NCI-H187 treated with DMSO at 0.1 percent for 48 hours (cell line): ENCODE data around the gene DGKZ.

ENCODE experiments used
- DNase-seq: peaks from one replicate; lab custom pipeline; 2025; lab: John Stamatoyannopoulos, UW

Gene DGKZ

DNA sequence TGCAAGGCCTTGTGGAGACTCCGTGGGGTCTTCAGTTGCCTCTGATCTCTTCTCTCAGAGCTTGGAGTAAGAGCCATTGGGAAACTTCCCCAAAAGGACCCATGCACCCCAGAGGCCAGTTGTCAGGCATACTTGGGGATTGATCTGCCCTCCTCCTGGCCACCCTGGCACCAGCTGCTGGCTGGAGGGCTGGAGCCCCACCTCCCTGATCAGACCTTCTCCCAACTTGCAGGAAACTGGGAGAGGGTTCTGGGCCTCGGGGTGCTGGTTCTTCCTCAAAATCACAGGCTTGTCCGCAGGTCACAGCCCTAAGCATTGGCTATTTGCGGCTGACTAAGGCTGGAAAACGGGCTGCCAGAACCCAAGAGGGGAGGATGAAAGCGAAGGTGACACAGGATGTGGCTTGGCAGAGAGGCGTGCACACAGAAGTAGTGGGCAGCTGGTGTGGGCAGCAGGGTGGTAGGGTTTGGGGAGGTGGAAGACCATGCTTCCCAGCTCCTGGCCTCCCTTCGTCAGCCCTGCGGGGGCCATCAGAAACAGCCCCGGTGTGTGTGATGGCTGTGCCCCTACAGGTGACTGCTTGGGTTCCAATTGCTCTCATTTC, 1.3 kb upstream of the DGKZ start:
- DNase-seq: no peak

DNA sequence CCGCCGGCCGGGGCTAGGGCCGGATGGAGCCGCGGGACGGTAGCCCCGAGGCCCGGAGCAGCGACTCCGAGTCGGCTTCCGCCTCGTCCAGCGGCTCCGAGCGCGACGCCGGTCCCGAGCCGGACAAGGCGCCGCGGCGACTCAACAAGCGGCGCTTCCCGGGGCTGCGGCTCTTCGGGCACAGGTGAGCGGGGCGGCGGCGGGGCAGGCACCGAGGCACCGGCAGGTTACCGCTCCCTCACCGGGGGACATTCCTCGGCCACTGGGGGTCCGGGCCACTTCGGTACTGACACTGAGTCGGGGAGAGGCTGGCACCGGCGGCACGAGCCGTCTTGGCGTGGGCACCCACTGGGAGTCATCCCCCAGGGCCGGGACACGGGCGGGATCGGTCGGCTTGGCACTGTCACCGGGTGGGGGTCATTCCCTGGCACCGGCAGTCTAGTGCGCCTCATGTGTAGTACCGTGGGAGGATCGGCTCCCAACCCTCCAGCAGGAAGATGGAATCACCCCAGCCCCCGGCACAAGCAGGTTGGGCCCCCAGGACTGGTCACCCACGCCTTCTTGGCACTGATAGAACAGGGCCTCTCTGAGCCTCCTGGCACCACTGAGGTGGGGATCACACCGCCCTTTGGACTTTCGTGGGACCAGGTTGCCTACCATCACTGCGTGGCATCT, 511 bp downstream of the DGKZ start:
- DNase-seq: no peak

DNA sequence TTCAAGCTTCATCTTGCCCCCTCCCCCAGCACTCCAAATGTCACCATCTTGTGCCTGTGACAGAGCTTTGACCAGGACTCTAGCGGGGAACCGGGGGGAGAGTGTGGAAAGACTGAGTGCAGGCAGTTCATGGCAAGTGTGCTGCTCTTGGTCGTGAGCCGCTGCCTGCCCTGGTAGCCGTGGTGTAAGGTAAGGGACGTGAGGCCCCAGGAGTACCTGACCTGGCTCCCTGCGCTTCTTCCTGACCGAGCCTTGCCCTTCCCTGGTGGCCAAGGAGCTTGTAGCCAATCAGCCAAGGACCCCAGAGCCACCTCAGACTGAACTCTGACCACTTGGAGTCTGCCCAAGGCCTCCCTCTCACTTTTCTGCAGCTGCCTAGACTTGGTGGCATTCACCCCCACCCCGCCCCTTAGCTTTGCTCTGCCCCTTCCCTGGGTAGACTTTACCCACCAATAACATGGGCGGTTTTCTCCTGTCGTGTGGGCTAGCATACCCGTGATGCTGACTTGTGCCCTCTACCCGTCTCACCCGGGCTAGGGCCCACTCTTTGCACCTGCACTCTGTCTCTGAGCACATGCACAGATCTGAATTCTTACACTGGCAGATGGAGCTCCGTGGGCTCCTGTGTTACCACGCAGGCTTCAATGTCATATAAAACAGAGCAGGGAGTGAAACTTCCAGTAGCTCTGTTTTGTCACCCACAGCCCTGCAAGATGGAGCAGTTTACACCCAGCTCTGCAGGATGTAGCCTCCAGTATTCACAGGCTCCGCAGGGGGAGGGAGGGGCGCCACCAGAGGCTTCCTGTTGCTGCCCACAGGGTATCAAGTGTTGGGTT, 1.5 kb downstream of the DGKZ start:
- DNase-seq: no peak

DNA sequence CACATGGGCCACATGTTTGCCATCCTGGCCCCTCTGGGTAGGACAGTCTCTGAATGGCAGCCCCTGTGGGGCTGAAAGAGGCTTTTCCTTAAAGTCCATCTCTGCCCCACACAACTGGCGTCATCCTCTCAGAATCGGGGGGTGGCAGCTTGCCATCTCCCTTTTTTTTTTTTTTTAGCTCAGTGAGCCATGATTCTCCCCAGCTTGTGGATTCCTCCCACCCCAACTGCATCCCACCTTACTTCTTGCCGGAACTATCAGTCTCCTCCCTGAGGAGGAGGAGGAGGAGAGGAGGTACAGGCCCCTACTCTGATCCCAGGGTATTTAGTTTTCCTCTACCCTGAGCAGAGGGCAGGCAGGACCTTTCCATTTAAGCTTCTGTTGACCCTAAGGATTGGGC, 3.4 kb downstream of the DGKZ start:
- no peak for DNase-seq

DNA sequence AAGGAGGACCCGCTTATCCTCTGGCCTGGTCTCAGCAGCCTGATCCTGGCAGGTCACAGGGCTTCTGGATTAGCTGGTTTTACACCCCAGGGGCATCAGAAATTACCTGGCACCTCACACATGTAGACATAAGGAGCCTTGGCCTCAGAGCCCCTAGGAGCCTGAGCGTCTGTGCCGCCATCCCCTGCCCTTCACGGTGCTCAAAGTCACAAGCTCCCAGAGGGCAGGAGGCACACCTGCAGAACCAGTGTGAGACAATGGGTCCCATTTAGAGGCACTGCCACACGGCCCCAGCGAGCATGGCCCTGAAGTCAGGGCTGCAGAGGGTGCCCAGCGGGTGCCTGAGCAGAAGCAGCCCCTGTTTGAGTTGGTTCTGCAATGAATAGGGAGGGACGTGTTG, 3.9 kb downstream of the DGKZ start:
- DNase-seq: no peak

DNA sequence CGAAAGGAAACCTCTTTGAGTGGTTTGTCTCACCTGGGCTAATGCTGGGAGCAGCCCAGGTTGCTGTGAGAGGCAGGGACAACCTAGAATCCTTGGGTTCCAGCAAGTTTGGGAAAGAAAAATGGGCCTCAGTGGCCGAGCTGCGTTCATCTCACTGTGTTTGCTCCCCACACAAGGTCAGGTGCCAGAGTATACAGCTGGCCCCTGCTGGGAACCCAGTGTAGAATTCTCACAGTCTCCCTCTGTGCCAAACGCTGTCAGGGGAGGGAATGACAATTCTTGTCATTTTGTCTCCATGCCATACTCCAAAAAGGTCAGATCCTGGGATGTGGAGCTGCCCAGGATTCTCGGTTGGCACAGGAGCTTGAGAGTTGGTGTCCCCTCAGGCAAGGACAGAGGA, 4.3 kb downstream of the DGKZ start:
- no peak for DNase-seq

DNA sequence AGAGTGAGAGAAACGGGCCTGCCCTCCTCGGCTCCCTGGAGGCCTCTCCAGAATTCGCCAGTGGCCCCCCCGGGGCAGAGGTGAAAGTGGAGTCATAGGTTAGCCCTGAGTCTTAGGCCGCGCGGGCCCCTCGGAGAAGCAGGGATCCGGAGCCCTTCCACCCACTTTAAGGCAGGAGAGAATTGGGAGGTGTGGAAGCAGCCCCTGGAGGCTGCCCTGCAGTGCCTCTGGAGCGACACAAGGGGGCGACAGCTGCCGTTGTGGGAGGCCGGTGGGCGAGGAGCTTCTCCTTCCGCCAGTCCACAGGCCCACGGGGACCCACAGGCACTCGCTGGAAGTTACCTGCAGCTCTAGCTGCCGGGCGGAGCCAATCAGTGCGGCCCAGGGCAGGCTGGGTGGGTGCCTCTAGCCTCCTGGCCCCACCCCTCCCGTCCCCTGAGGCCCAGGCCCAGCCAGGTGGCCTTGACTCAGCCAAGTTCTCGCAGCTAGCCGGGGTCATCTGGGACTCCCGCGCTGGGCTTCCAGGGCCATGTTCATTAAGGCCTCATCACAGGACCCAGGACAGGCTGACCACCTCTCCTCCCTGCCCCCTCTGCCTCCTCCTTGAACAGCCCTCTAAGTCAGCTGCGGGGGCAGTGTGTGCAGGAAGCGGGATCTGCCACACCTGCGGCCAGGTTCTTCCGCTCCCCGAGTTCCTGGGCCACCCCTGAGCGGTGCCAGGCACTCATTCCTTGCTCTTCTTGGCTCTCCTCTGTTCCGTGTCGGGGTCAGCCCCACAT, 5.0 kb downstream of the DGKZ start:
- DNase-seq: no peak

DNA sequence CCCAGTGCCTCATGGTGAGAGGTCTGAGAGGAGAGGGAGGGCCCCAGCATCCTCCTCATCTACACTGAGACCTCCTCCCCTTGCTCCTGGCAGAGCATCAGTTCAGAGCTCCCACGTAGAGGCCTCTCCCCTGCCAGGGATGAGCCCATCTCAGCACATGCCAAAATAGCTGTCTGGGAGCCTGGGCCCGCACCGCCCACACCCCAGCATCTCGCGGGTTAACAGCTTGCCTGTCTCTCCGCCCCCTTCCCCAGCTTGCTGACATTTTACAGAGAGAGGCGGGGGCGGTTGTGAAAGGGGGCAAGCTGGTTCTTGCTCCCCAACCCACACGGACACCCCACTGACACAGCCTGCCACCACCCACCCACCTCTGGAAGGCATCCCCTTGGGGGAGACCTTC, 6.4 kb downstream of the DGKZ start:
- DNase-seq: no peak

DNA sequence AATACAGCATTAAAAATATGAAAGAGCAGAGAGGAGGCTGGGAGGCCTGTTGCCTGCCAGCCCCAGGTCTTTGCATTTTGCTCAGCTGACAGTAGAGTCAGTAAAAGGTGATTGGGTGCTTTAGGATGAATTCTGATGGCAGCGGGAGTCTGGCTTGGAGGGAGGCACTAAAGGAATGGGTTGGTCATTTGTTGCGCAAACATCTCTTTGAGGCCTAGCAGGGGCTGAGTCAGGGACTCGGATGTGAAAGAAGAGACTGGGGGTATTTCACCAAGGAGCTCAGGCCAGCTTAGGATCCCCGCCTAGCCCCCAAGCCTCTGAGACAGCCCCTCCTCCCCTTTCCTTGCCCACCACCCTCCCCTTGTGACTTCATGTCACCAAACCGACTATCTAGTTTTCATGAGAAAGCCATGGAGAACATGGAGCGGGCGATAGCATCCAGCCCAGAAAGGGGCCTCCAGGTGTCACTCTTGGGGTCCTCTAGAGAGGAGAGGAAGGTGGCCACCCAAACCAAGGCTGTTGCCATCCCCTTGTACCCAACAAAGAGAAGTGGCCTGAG, 9.7 kb downstream of the DGKZ start:
- DNase-seq: no peak

DNA sequence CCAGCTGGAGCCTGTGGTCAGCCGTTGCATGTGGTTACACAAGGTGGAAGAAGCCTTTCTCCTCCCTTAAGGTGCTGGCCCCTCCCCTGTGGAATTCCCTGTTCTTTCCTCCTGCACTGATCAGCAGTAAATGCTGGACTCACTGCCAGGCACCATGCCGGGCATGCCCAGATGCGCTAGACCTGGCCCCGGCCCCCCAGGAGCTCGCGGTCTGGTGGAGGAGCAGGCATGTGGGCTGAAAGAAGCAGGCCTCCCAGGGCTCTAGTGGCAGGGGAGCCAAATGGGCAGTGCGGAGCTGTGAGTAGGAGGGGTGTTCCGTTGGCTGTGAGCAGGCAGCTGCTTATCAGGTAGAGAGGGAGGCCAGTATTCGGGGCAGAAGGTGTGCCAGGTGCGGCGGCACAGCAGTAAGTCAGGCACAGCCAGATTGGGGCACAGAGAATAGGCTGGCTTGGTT, 10.2 kb downstream of the DGKZ start:
- no peak for DNase-seq

DNA sequence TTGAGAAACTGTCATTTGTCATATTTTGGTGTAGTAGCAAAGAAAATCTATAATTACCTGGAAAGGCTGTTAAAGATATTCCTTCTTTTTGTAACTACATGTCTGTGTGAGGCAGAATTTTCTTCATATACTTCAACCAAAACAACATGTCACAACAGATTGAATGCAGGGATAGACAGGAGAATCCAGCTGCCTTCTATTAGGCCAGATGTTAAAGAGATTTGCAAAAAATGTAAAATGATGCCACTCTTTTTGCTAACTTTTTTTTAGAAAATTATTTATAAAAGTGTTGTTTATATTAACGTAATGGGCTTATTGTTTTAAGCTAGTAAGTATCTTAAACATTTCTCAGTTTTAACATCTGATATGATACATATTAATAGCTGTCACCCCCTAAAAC, 12.7 kb downstream of the DGKZ start:
- no peak for DNase-seq

DNA sequence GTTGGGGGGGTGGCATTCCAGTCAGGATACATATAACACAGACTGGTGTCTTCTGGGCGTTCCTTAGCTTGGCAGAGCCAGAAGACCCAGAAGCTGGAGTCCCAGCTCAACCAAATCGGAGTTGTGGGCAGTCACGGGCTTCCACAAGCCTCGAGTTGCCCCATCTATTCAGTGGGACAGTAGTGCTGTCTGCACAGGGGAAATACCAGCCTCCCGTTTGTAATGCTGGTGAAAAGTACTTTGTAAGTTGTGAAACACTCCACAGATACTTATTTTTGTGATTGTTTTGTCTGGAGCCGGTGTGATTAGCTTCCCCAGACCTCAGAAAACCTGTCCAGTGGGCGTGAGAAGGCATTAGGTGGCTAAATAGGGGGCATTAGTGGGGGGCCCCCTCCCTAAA, 13.6 kb downstream of the DGKZ start:
- no peak for DNase-seq

DNA sequence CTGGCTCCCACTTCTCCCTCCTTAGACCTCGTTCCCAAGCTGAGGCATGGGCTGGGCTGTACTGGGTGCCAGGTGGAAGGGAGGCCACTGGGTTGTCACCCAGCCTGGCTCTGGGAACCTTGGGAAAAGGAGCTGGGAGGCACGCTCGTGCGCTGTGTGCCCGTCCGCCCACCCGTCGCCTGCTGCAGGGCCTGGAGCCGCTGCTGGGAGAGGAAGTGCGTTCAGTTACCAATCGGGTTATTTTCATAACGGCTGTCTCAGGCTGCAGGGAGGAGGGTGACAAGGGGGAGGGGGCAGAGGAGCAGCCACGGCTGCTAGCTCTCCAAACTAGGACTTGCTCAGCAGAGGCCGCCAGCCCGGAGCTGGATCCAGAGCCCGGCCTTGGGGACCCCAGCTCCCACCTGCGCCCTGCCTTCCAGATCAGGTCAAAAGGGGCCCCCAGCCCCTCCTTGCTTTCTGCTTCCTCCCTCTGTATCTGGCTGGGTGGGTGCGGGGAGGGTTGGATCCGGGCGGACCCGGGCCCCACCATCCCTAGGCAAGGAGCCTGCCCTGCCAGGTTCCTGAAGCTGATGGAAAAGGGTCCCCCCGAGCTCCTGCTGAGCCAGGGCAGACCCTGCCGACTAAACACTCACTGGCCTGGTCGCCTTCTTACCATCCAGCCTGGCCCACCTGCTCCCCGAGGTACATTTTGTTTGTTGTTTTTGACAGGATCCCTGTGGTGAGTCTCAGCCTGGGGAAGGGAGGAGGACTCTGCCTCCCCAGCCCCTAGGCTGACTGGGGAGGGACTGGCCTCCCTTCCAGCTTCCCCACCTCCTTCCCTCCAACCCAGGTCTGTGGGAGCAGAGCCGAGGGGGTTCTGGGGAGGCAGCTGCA, 14.3 kb downstream of the DGKZ start:
- no peak for DNase-seq

DNA sequence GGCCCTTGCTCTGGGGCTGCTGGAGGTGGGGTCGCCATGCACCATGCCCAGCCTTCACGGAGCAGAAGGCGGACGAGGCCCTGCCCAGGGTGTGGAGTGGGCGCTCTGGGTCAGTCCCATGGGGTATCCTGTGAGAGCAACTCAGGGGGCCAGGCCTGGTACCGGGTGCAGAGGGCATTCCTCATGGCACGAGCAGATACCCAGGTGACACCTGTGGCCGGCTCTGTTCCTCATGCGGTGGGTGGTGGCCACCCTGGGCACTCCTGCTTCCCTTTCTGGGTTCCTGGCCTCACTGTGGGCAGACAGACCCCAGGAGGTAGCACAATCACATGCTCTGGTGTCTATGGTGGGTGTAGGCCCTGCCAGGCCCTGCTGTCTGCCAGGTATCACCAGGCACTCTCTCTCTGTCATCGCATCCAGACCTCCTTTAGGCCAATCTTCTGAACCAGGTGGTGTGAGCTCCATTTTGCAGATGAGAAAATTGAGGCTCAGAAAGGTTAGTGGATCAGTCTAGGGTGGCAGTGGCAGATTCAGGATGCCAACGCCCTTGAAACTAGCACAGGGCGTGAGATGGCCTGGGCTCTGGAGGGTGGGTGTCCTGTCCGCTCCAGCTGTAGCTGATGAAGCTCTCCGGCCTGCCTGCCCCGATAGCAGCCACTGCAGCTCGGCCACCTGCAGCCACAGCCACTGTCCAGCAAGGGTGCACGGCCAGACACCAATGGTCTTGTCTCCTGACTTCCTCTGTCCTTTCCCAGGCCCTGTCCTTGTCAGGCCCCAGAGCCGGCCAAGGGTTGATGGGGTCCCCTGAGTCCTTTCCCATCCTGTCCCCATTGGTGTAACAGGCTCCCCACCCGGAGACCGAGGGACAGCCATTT, 15.1 kb downstream of the DGKZ start:
- DNase-seq: no peak

DNA sequence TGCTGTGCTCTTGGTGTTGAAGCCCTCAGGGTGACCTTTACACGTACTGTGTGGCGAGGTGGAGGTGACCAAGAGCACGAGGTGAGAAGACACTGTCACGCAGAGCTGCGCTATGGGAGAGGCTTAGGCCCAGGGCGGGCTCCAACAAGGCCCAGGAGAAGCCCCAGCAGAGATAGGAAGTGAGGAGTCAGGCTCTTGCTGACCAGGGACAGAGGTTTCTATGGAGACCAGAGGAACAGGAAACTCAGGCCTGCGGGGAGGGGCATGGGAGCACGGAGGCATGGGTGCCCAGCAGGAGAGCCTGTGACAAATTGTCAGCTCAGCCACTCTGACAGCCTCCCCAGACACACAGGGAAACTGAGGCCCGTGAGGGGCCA, 15.8 kb downstream of the DGKZ start:
- no peak for DNase-seq

DNA sequence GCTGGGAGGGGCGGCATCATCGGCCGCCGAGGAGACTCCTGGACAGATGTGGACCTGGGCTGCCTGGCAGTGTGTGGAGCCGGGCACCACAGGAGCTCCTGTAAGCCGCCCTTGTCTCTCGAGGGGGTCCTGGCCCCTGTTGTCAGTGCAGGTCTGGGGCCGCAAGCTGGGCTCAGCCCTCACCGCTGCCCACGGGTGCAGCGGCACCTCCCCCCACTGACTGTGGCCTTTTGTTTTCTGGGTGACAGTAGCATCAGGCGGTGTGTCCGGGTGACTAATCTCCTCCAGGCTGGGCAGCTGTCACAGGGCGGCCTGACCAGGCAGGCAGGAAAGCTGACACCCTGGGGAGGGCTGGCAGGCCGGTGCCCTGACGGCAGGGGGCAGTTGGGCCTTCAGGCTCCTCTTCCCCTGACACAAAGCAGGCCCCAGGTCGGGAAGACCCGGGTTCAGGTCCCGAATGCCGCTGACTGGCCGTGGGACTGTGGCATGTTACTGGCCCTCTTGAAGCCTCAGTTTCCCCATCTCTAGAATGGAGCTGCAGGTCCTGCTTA, 16.3 kb downstream of the DGKZ start:
- no peak for DNase-seq

DNA sequence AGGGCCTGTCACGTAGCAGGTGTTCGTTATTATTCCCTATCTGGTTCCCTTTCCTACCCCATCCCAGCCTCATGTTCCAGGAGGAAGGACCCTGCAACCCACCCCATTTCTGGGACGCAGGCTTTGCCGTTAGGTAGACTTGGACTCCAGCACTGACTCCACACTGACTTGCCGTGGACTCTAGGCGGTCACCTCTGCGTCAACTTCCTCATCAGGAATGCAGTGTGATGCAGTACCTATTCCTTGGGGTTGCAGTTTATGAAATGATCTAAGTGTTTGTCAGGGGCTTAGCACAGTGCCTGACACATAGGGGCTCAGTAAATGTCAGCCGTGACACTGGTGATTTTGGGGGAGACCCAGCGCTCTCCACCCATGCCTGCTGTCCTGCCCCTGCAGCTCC, 16.8 kb downstream of the DGKZ start:
- no peak for DNase-seq

DNA sequence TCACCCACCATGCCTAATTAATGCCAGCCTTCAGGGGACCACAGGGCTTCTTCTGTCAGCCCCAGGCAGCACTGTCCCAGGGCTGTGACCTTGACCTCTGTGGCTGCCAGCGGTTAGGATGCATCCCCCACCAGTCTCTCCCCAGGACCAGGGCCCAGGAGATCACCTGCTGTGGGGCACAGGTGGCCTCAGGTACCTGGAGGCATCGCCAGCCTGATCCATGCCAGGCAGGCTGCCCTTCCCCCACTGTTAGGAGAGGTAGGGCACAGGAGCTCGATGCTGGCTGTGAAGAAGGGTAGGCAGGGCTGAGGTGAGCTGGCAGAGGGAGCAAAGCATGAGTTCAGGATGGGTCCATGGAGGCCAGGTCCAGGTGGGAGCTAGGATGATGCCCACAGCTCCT, 17.5 kb downstream of the DGKZ start:
- DNase-seq: no peak

DNA sequence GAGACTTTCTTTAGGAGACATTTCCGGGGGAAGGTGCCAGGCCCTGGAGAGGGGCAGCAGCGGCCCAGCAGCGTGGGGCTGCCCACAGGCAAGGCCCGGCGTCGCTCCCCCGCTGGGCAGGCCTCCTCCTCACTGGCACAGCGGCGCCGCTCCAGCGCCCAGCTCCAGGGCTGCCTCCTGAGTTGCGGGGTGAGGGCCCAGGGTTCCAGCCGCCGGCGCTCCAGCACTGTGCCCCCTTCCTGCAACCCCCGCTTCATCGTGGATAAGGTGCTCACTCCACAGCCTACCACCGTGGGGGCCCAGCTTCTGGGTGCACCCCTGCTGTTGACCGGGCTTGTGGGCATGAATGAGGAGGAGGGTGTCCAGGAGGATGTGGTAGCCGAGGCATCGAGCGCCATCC, 19.0 kb downstream of the DGKZ start:
- no peak for DNase-seq

DNA sequence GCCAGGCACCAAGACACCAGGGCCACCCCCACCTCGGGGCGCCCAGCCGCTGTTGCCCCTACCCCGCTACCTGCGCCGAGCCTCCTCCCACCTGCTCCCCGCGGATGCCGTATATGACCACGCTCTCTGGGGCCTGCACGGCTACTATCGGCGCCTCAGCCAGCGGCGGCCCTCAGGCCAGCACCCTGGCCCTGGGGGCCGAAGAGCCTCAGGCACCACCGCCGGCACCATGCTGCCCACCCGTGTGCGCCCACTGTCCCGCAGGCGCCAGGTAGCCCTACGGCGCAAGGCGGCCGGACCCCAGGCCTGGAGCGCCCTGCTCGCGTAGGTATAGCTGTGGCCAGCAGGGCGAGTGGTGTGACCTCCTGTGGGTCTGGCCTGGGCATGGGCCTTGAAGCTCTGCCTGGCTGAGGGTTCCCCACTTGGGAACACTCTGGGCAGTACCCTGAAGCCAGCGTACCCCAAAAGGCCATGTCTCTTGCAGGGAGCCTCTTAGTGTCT, 19.4 kb downstream of the DGKZ start:
- no peak for DNase-seq
